H1 (cell line): ENCODE measurements around the gene DDX41. TPM values are rescaled to one million over a fixed set of nuclear protein-coding genes. Genes with fewer than 3 reads are reported as not detected.

ENCODE experiments used
- CTCF ChIA-PET: fragments of 300-600 bp; sonication (Branson Sonifier 250); formaldehyde crosslinking; loops from one replicate; lab custom pipeline; 2021; ENCODE audit not compliant: partially characterized antibody; lab: Charles Lee
- POLR2A ChIA-PET: fragments of 300-600 bp; sonication (Branson Sonifier 250); formaldehyde crosslinking; loops from one replicate; lab custom pipeline; 2021; ENCODE audit warnings: inconsistent platforms; ENCODE audit not compliant: partially characterized antibody; lab: Charles Lee
- DNase-seq, 2 experiments: peaks; one replicate each; pipeline versions ENCODE4 v3.0.0 to v3.0.0-alpha.2; 2010 to 2022; ENCODE audit warnings: low spot score in 2 of 2, low read depth in 1 of 2, mixed read lengths in 1 of 2
- FAIRE-seq: peaks from 2 replicates; lab custom pipeline; 2011; peaks lifted over from hg19 to GRCh38; lab: Jason Lieb, UNC
- H2AFZ ChIP-seq: 2 replicates; pipeline ENCODE4 v1.8.1; 2012; ENCODE audit warnings: low read length, inconsistent platforms
- H2AK5ac ChIP-seq: 2 replicates; pipeline ENCODE4 v1.6.1; 2013; ENCODE audit warnings: low read depth, low read length
- H2BK120ac ChIP-seq: replicated peaks from 2 replicates; pipeline ENCODE3; 2013; ENCODE audit warnings: low read depth, low read length, inconsistent platforms
- H2BK12ac ChIP-seq: 2 replicates; pipeline ENCODE4 v1.6.1; 2013; ENCODE audit warnings: low read depth, low read length
- H2BK15ac ChIP-seq: 2 replicates; pipeline ENCODE4 v1.6.1; 2013; ENCODE audit warnings: low read length
- H2BK20ac ChIP-seq: 2 replicates; pipeline ENCODE4 v1.6.1; 2013; ENCODE audit warnings: low read length
- H2BK5ac ChIP-seq: 2 replicates; pipeline ENCODE4 v1.6.1; 2013; ENCODE audit warnings: low read depth, low read length
- H3K14ac ChIP-seq: 2 replicates; pipeline ENCODE4 v1.6.1; 2013; ENCODE audit warnings: inconsistent platforms; ENCODE audit not compliant: insufficient read length
- H3K18ac ChIP-seq: 2 replicates; pipeline ENCODE4 v1.6.1; 2013; ENCODE audit warnings: low read length; ENCODE audit errors: extremely low read depth
- H3K23ac ChIP-seq: 2 replicates; pipeline ENCODE4 v1.6.1; 2013; ENCODE audit warnings: inconsistent platforms; ENCODE audit not compliant: insufficient read length
- H3K23me2 ChIP-seq: 2 replicates; pipeline ENCODE4 v1.6.1; 2013; ENCODE audit warnings: low read depth, low read length
- H3K27ac ChIP-seq: 2 replicates; pipeline ENCODE4 v1.6.1; 2011; ENCODE audit warnings: low read depth, low read length, inconsistent platforms
- H3K27me3 ChIP-seq, 4 experiments: replicated peaks in 1 of 4; 1 replicate in 1 of 4; 2 replicates in 3 of 4; pipeline versions ENCODE4 v1.6.1 to v1.8.1; 2011 to 2013; ENCODE audit warnings: low read length in 3 of 4, mild to moderate bottlenecking in 3 of 4, inconsistent platforms in 2 of 4, mixed read lengths in 2 of 4, moderate library complexity in 1 of 4; ENCODE audit not compliant: control insufficient read depth in 3 of 4, insufficient read depth in 3 of 4; ENCODE audit errors: extremely low read depth in 1 of 4
- H3K36me3 ChIP-seq, 4 experiments: 2 replicates each; pipeline versions ENCODE4 v1.6.1 to v1.8.1; 2011 to 2013; ENCODE audit warnings: mild to moderate bottlenecking in 4 of 4, low read length in 3 of 4, moderate library complexity in 2 of 4, control low read depth in 1 of 4, inconsistent platforms in 1 of 4; ENCODE audit not compliant: insufficient read depth in 4 of 4, control insufficient read depth in 2 of 4
- H3K4ac ChIP-seq: replicated peaks from 2 replicates; pipeline ENCODE3; 2013; ENCODE audit warnings: low read length, low read depth, mixed read lengths, inconsistent platforms; ENCODE audit not compliant: insufficient read length
- H3K4me1 ChIP-seq, 4 experiments: replicated peaks in 1 of 4; 1 replicate in 1 of 4; 2 replicates in 3 of 4; pipeline versions ENCODE4 v1.6.1 to v1.8.1; 2011 to 2013; ENCODE audit warnings: low read length in 3 of 4, inconsistent platforms in 2 of 4, mixed read lengths in 1 of 4; ENCODE audit not compliant: insufficient read depth in 4 of 4, control insufficient read depth in 3 of 4
- H3K4me2 ChIP-seq, 2 experiments: 2 replicates each; pipeline versions ENCODE4 v1.6.1 to v1.8.1; 2011 to 2013; ENCODE audit warnings: low read depth in 2 of 2, low read length in 2 of 2, control low read depth in 1 of 2, inconsistent platforms in 1 of 2, mild to moderate bottlenecking in 1 of 2; ENCODE audit not compliant: insufficient read depth in 1 of 2
- H3K4me3 ChIP-seq, 4 experiments: fragments of 200-600, 300-600 bp in 1 of 4; sonication (generic), shearing (Covaris generic), sonication (Bioruptor Twin) in 1 of 4; 2 replicates each; pipeline versions ENCODE4 v1.5.1 to v1.8.1; 2011 to 2016; ENCODE audit warnings: low read length in 4 of 4, low read depth in 3 of 4, control low read depth in 2 of 4, inconsistent platforms in 2 of 4, mild to moderate bottlenecking in 2 of 4, mixed read lengths in 1 of 4, moderate library complexity in 1 of 4; ENCODE audit not compliant: insufficient read depth in 2 of 4; ENCODE audit errors: extremely low read depth in 1 of 4
- H3K56ac ChIP-seq: replicated peaks from 2 replicates; pipeline ENCODE3; 2013; ENCODE audit warnings: low read depth, mild to moderate bottlenecking, mixed read lengths, low read length, inconsistent platforms; ENCODE audit not compliant: insufficient read length
- H3K79me1 ChIP-seq: 2 replicates; pipeline ENCODE4 v1.6.1; 2013; ENCODE audit warnings: low read depth, low read length, control low read depth
- H3K79me2 ChIP-seq, 2 experiments: 2 replicates each; pipeline versions ENCODE4 v1.6.1 to v1.8.1; 2012 to 2013; ENCODE audit warnings: low read length in 2 of 2, mild to moderate bottlenecking in 2 of 2, inconsistent platforms in 1 of 2; ENCODE audit not compliant: insufficient read depth in 2 of 2, control insufficient read depth in 1 of 2
- H3K9ac ChIP-seq, 4 experiments: replicated peaks in 1 of 4; 1 replicate in 1 of 4; 2 replicates in 3 of 4; pipeline versions ENCODE4 v1.6.1 to v1.8.1; 2011 to 2013; ENCODE audit warnings: low read depth in 3 of 4, low read length in 3 of 4, control low read depth in 2 of 4, mild to moderate bottlenecking in 2 of 4, moderate library complexity in 2 of 4, inconsistent platforms in 1 of 4; ENCODE audit errors: extremely low read depth in 1 of 4
- H3K9me3 ChIP-seq, 2 experiments: 2 replicates each; pipeline versions ENCODE4 v1.6.1 to v1.8.1; 2012 to 2013; ENCODE audit warnings: mild to moderate bottlenecking in 2 of 2, moderate library complexity in 2 of 2, control low read depth in 1 of 2, inconsistent platforms in 1 of 2, low read depth in 1 of 2, low read length in 1 of 2, mixed read lengths in 1 of 2; ENCODE audit not compliant: insufficient read depth in 2 of 2
- H4K20me1 ChIP-seq, 2 experiments: replicated peaks in 1 of 2; 2 replicates each; pipeline versions ENCODE3 to v1.8.1; 2011 to 2013; ENCODE audit warnings: inconsistent platforms in 2 of 2, low read length in 2 of 2, mild to moderate bottlenecking in 1 of 2; ENCODE audit not compliant: insufficient read depth in 2 of 2, control insufficient read depth in 1 of 2
- H4K5ac ChIP-seq: 2 replicates; pipeline ENCODE4 v1.6.1; 2013; ENCODE audit warnings: low read length, low read depth, mixed read lengths, inconsistent platforms; ENCODE audit not compliant: insufficient read length
- H4K8ac ChIP-seq: 2 replicates; pipeline ENCODE4 v1.8.0; 2013; ENCODE audit warnings: mild to moderate bottlenecking, moderate library complexity, low read length, inconsistent platforms; ENCODE audit not compliant: insufficient read depth; ENCODE audit errors: extremely low read depth
- H4K91ac ChIP-seq: replicated peaks from 2 replicates; pipeline ENCODE3; 2013; ENCODE audit warnings: low read length, mixed read lengths, inconsistent platforms; ENCODE audit not compliant: insufficient read length
- ATF3 ChIP-seq: IDR thresholded peaks from 2 replicates; pipeline ENCODE4 v1.6.1; 2011; ENCODE audit warnings: low read depth, mild to moderate bottlenecking, low read length; ENCODE audit not compliant: insufficient read depth
- BRCA1 ChIP-seq: IDR thresholded peaks from 2 replicates; pipeline ENCODE4 v1.6.1; 2012; ENCODE audit warnings: low read depth, low read length, improper control_type of control experiment
- CBX5 ChIP-seq: fragments of 300-800, 300-1000 bp; sonication (generic); IDR thresholded peaks from 2 replicates; pipeline ENCODE4 v1.7.1; 2016; ENCODE audit warnings: antibody characterized with exemption, low read length, low read depth
- CBX8 ChIP-seq: fragments of 300-800, 300-1000 bp; sonication (generic); IDR thresholded peaks from 2 replicates; pipeline ENCODE4 v1.7.1; 2016; ENCODE audit warnings: low read depth, low read length, borderline replicate concordance
- CTBP2 ChIP-seq: IDR thresholded peaks from 2 replicates; pipeline ENCODE4 v1.7.0; 2011; ENCODE audit warnings: borderline replicate concordance, mild to moderate bottlenecking, moderate library complexity, mixed read lengths, low read length; ENCODE audit not compliant: insufficient read depth, insufficient read length
- POLR2AphosphoS5 ChIP-seq: IDR thresholded peaks from 2 replicates; pipeline ENCODE4 v1.6.1; 2011; ENCODE audit warnings: low read depth, low read length
- SP2 ChIP-seq: IDR thresholded peaks from 2 replicates; pipeline ENCODE4 v1.6.1; 2012; ENCODE audit warnings: mild to moderate bottlenecking, low read length, inconsistent platforms
- WGBS, 2 experiments: shearing (Covaris generic) in 1 of 2; methylation state at CpG; one replicate each; pipeline versions ENCODE4 v1.1.6 to v1.1.7; 2013 to 2015; ENCODE audit warnings: low lambda C conversion rate in 2 of 2, mixed read lengths in 2 of 2, inconsistent platforms in 1 of 2, low coverage in 1 of 2, missing lambda C conversion rate in 1 of 2; ENCODE audit not compliant: insufficient replicate concordance in 2 of 2, insufficient coverage in 1 of 2, insufficient read length in 1 of 2; ENCODE audit errors: extremely low coverage in 1 of 2, missing lambda C conversion rate in 1 of 2; 5-methylcytosine and 5-hydroxymethylcytosine counted together
- polyA plus RNA-seq, 7 experiments: library from polyadenylated mRNA; depleted of rRNA in 3 of 7; stranded (reverse) in 5 of 7; unstranded in 2 of 7; fragments of >200 nt in 5 of 7; fragments of 200-250 nt in 2 of 7; gene quantifications; 1 replicate in 5 of 7; 2 replicates in 1 of 7; 4 replicates in 1 of 7; pipeline versions ENCODE4 v1.2.1 to v1.2.3, GENCODE V29; 2011 to 2013; ENCODE audit warnings: missing spikeins in 2 of 7, mixed read lengths in 2 of 7
- total RNA-seq: library from RNA; stranded (reverse); fragmentation: NEBNext Ultra II Directional; extraction: Animal tissue kit (Norgen Biotek cat#: 25700); gene quantifications from 2 replicates; pipeline ENCODE4 v1.2.1, GENCODE V29; 2021

The DDX41 gene
- total and polyA plus RNA-seq, 2 of the 8 experiments (the other 6 are each of a cell fraction or from before 2014, with no cell fraction given): 102 to 135 TPM

- Histone ChIP-seq H2AFZ (no peak overlapping the region), H2BK20ac (no peak overlapping the region), H4K20me1 (peaks cover 5 to 11% of the 10 kb centered on the region in 2 experiments), H2BK12ac (no peak overlapping the region), H3K79me2 (no peaks in the 10 kb centered on the region), H2AK5ac (no peak overlapping the region), H3K9me3 (no peaks in the 10 kb centered on the region), H3K18ac (no peak overlapping the region), H2BK15ac (no peak overlapping the region), H4K91ac (no peak overlapping the region), H3K4me3 (no peak overlapping the region), H3K23me2 (no peaks in the 10 kb centered on the region), H3K9ac (no peak overlapping the region), H3K14ac (no peak overlapping the region), H3K4me2 (no peak overlapping the region), H4K8ac (no peak overlapping the region), H4K5ac (no peak overlapping the region), H2BK5ac (no peak overlapping the region), H3K79me1 (peaks cover 2% of the 10 kb centered on the region; the same call in 1 of the 2 replicates), H3K36me3 (peaks cover 10 to 38% (median 20%) of the 10 kb centered on the region in 4 experiments), H3K4me1 (no peaks in the 10 kb centered on the region; a peak in 1 of 7 replicates), H2BK120ac (no peak overlapping the region), H3K4ac (no peak overlapping the region), H3K23ac (no peak overlapping the region), H3K27me3 (no peaks in the 10 kb centered on the region), H3K27ac (no peak overlapping the region), H3K56ac (no peak overlapping the region)
- TF ChIP-seq CBX8 (no peak), CBX5 (no peak), BRCA1 (no peak), POLR2AphosphoS5 (0 out of 2 replicates have a peak, but pooled peaks have one; percentile 36), CTBP2 (no peak), ATF3 (no peak), SP2 (no peak)
- DNase-seq (no peak), FAIRE-seq (no peak)
- ChIA-PET CTCF (interaction anchor here (10.4 kb wide), 1 partner anchor 9 kb away, joined by 162 read pairs; the partner anchor contains the start of gene PDLIM7), POLR2A (interaction anchor here (0.8 to 67.5 kb wide), 3 partner anchors 3 to 33 kb away, joined by 4 to 3349 read pairs (median 3349); partner anchors contain the start of genes DBN1, DOK3, PDLIM7 and PRR7)
- 93% methylated on average over 9 of the region's 9 CpGs; no CpG with 5 or more reads in 1 of the 2 experiments for WGBS, 2 experiments
These were observed 33.7 kb downstream of the DDX41 start for GRCh38 chr5:177483042-177483441.
